Nephron progenitor cell (in vitro differentiated cells): ENCODE results near the gene COA6.

Source experiments
- DNase-seq: peaks from one replicate; pipeline ENCODE4 v3.0.0; 2021
- H3K27ac Mint-ChIP-seq: 2 replicates; pipeline ENCODE4 v1.8.0; 2021; ENCODE audit warnings: mild to moderate bottlenecking, moderate library complexity, mixed read lengths
- H3K27me3 Mint-ChIP-seq: 2 replicates; pipeline ENCODE4 v1.8.0; 2021; ENCODE audit warnings: mild to moderate bottlenecking, low read depth, mixed read lengths; ENCODE audit not compliant: poor library complexity
- H3K36me3 Mint-ChIP-seq: 2 replicates; pipeline ENCODE4 v1.8.0; 2021; ENCODE audit warnings: low read depth, mixed read lengths
- H3K4me1 Mint-ChIP-seq: 2 replicates; pipeline ENCODE4 v1.8.0; 2021; ENCODE audit warnings: mixed read lengths
- H3K4me3 Mint-ChIP-seq: 2 replicates; pipeline ENCODE4 v1.8.0; 2021; ENCODE audit warnings: mild to moderate bottlenecking, moderate library complexity, mixed read lengths
- H3K9me3 Mint-ChIP-seq: 2 replicates; pipeline ENCODE4 v1.8.0; 2021; ENCODE audit warnings: mild to moderate bottlenecking, moderate library complexity, mixed read lengths
- CTCF ChIP-seq: fragments of 200-600 bp; sonication (generic); IDR thresholded peaks from 2 replicates; pipeline ENCODE4 v1.5.0; 2021; ENCODE audit warnings: antibody characterized with exemption

COA6 gene

GRCh38 chr1:234330843-234331215, 42.4 kb upstream of the COA6 start:
- no peak for TF ChIP-seq CTCF
- Mint-ChIP-seq H3K4me1 (peaks cover 4% of the 10 kb centered on the region), H3K27me3 (peaks cover 21% of the 10 kb centered on the region)

GRCh38 chr1:234331507-234331906, 41.7 kb upstream of the COA6 start:
- Mint-ChIP-seq H3K27ac (no peak overlapping the region), H3K36me3 (no peaks in the 10 kb centered on the region), H3K9me3 (peaks cover 10% of the 10 kb centered on the region), H3K27me3 (peaks cover 14% of the 10 kb centered on the region), H3K4me3 (no peak overlapping the region), H3K4me1 (peaks cover 4% of the 10 kb centered on the region)
- TF ChIP-seq CTCF: no peak
- DNase-seq: no peak

More at GRCh38 chr1:234330843-234331215, 42.4 kb upstream of the COA6 start:
- Mint-ChIP-seq H3K27ac (no peak overlapping the region), H3K4me3 (no peak overlapping the region), H3K36me3 (no peaks in the 10 kb centered on the region), H3K9me3 (peaks cover 4% of the 10 kb centered on the region)
- no peak for DNase-seq

- Mint-ChIP-seq H3K27ac (no peak overlapping the region), H3K4me1 (no peaks in the 10 kb centered on the region), H3K36me3 (no peaks in the 10 kb centered on the region), H3K4me3 (no peak overlapping the region), H3K9me3 (peaks cover 54% of the 10 kb centered on the region), H3K27me3 (peaks cover 13% of the 10 kb centered on the region)
- DNase-seq: no peak
- TF ChIP-seq CTCF: no peak
Measured at GRCh38 chr1:234336359-234336758, 36.9 kb upstream of the COA6 start.

GRCh38 chr1:234337233-234337632, 36.0 kb upstream of the COA6 start:
- H3K4me3 Mint-ChIP-seq: no peak overlapping the region
- H3K4me1 Mint-ChIP-seq: no peaks in the 10 kb centered on the region
- H3K27me3 Mint-ChIP-seq: peaks cover 8% of the 10 kb centered on the region
- H3K9me3 Mint-ChIP-seq: peaks cover 57% of the 10 kb centered on the region
- H3K36me3 Mint-ChIP-seq: no peaks in the 10 kb centered on the region
- no peak for TF ChIP-seq CTCF
- no peak for DNase-seq
- no peak overlapping the region for H3K27ac Mint-ChIP-seq

GRCh38 chr1:234340528-234340927, 32.7 kb upstream of the COA6 start:
- Mint-ChIP-seq H3K4me1 (no peaks in the 10 kb centered on the region), H3K27ac (no peak overlapping the region), H3K36me3 (no peaks in the 10 kb centered on the region), H3K4me3 (no peak overlapping the region), H3K27me3 (peaks cover 12% of the 10 kb centered on the region), H3K9me3 (peaks cover 56% of the 10 kb centered on the region)
- DNase-seq: no peak
- TF ChIP-seq CTCF: no peak

- TF ChIP-seq CTCF: no peak
- Mint-ChIP-seq H3K9me3 (peaks cover 38% of the 10 kb centered on the region), H3K4me3 (no peak overlapping the region), H3K4me1 (no peaks in the 10 kb centered on the region), H3K36me3 (no peaks in the 10 kb centered on the region), H3K27ac (peak overlapping the region; percentile 34), H3K27me3 (peaks cover 17% of the 10 kb centered on the region)
- DNase-seq: no peak
Measured at GRCh38 chr1:234342774-234343173, 30.5 kb upstream of the COA6 start.
